Heart right ventricle (tissue), 16 donors: ENCODE measurements around the gene STAT5B. TPM values are rescaled to one million over a fixed set of nuclear protein-coding genes. Genes with fewer than 3 reads are reported as not detected.

Experiments
- ATAC-seq, 8 donors: fragments of 200-7000 bp; cut with Tn5 transposase; one replicate each; pipeline ENCODE4 v1.9.1; 2020; ENCODE audit warnings: mild to moderate bottlenecking in 8 of 8, moderate library complexity in 8 of 8, moderate number of reproducible peaks in 1 of 8
- DNase-seq, 2 donors: peaks; one replicate each; pipeline ENCODE4 v3.0.0-alpha.2; 2020
- H3K27ac ChIP-seq, 10 donors: fragments of 200-600 bp; sonication (generic) in 2 of 10; one replicate each; pipeline versions ENCODE4 v1.5.0 to v1.8.0; 2020 to 2022; ENCODE audit warnings: mild to moderate bottlenecking in 3 of 10
- H3K27me3 ChIP-seq, 7 donors: fragments of 200-600 bp; one replicate each; pipeline ENCODE4 v1.8.0; 2021 to 2022; ENCODE audit warnings: mild to moderate bottlenecking in 2 of 7
- H3K36me3 ChIP-seq, 9 donors: fragments of 200-600 bp; sonication (generic) in 1 of 9; one replicate each; pipeline versions ENCODE4 v1.5.0 to v1.8.0; 2020 to 2022; ENCODE audit warnings: mild to moderate bottlenecking in 2 of 9
- H3K4me1 ChIP-seq, 9 donors: fragments of 200-600 bp; sonication (generic) in 1 of 9; one replicate each; pipeline versions ENCODE4 v1.5.0 to v1.8.0; 2020 to 2022; ENCODE audit warnings: mild to moderate bottlenecking in 4 of 9
- H3K4me3 ChIP-seq, 10 donors: fragments of 200-600 bp; sonication (generic) in 2 of 10; one replicate each; pipeline versions ENCODE4 v1.5.0 to v1.8.0; 2020 to 2022; ENCODE audit warnings: mild to moderate bottlenecking in 7 of 10, moderate library complexity in 2 of 10
- H3K9me3 ChIP-seq, 11 donors: fragments of 200-600 bp in 10 of 11; sonication (generic) in 2 of 11; one replicate each; pipeline versions ENCODE4 v1.5.0 to v1.8.0; 2013 to 2022; ENCODE audit warnings: mild to moderate bottlenecking in 2 of 11, control low read depth in 1 of 11, moderate library complexity in 1 of 11
- CTCF ChIP-seq, 9 donors: fragments of 200-600 bp; sonication (generic) in 2 of 9; IDR thresholded peaks; one replicate each; pipeline versions ENCODE4 v1.5.0 to v1.8.0; 2021 to 2022; ENCODE audit warnings: antibody characterized with exemption in 9 of 9, mild to moderate bottlenecking in 5 of 9, moderate library complexity in 1 of 9
- WGBS, 2 donors: extraction: QIAGEN DNeasy Blood & Tissue Kit; methylation state at CpG; one replicate each; pipeline ENCODE4 v1.1.7; 2013; ENCODE audit warnings: inconsistent platforms in 1 of 2; 5-methylcytosine and 5-hydroxymethylcytosine counted together
- intact Hi-C, 10 donors: fragments of 100-400 bp; cut with DNase I; formaldehyde crosslinking; loops; one replicate each; pipeline versions ENCODE4 v1.11.1 to v1.14.2; 2022
- polyA plus RNA-seq, 2 donors: library from polyadenylated mRNA; stranded (reverse); fragments of 200-250 nt; gene quantifications; one replicate each; pipeline ENCODE4 v1.2.3, GENCODE V29; 2013
- total RNA-seq, 10 donors: library from RNA; stranded (reverse); fragmentation: NEBNext Ultra II Directional in 3 of 10; extraction: Animal tissue kit (Norgen Biotek cat#: 25700) in 3 of 10; gene quantifications; one replicate each; pipeline versions ENCODE4 v1.2.1 to v1.2.4, GENCODE V29; 2021 to 2023
- donor health status: Arrhythmogenic right ventricular cardiomyopathy.
- donor health status: ischemic (EF 13 %, LVEDD 7.1; RV severe dilation, severe dysfunction).
- donor health status: healthy with polysubstance abuse.
- donor health status: DM: no; HTN: yes; CAD: no.
- donor health status: DM: no; HTN: no; CAD: no.
- donor health status: ischemic (EF 25% LVEDD 6.9; RV normal size, moderate dysfunction).
- donor health status: ischemic (EF 25% LVEDD 5.7; RV mildly dilated, moderate dysfunction).
- donor health status: healthy.
- donor health status: DM: yes; HTN: yes; CAD: no.
- donor health status: Ischemic cardiomyopathy.
- donor health status: ischemic (EF 35%, LVEDD 5.7; RV mildly dilated, moderate dysfunction).
- donor health status: nonischemic (EF 11% LVEDD 7.7; RV severe dilation, severe dysfunction).
- donor health status: DM: yes; HTN: yes; CAD: no.
- donor health status: PGD.
- donor health status: ischemic (EF 29% LVEDD 5.4; RV normal size, mild dysfunction).
- donor health status: nonischemic (EF 23%, LVEDD 6.1; RV moderate dilation, normal function).

Gene STAT5B
- total and polyA plus RNA-seq, 12 donors: 14.4 to 34.7 (median 30.1) TPM

DNA sequence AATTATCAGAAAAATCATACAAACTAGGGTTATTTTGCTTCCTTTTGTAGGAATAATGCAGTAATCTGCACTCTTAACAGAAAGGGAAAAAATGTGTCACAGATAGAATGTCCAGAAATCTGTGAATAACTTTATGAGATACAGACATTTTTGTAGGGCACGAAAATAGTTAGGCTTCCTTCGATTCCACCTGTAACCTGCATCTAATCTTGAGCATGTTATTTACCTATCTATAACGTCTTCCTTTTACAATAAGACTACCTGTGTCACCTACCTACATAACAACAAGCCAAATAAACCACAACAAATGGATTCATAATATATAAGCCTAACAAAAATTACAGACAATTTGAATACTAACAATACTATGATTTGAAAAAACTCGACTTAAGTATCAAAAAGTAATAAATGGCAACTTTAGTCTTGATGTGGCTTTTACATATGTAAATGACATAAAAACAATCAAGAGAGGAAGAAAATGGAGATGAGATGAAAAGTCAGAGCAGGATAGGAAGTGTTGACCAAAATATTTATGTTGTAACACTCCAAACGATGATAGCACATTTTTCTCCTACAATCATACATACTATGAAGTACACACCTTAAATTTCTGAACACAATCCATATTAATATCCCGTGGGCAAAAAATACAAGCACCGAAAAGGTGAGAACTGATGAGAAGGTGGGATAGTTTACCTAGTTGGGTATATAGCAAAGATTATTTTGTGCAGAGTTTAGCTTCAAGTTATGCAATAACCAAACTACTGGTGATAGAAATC is 2.5 kb downstream of the STAT5B start:
- WGBS, 2 donors: 83 to 86% methylated on average over 7 of the region's 7 CpGs
- intact Hi-C loops: loop anchor here in 1 of 10 donors (10.0 kb wide), 1 partner anchor 49 kb away; no protein-coding TSS in a partner anchor
- peaks cover 6 to 69% (median 35%) of the 10 kb centered on the region in 9 donors for H3K4me1 ChIP-seq

DNA sequence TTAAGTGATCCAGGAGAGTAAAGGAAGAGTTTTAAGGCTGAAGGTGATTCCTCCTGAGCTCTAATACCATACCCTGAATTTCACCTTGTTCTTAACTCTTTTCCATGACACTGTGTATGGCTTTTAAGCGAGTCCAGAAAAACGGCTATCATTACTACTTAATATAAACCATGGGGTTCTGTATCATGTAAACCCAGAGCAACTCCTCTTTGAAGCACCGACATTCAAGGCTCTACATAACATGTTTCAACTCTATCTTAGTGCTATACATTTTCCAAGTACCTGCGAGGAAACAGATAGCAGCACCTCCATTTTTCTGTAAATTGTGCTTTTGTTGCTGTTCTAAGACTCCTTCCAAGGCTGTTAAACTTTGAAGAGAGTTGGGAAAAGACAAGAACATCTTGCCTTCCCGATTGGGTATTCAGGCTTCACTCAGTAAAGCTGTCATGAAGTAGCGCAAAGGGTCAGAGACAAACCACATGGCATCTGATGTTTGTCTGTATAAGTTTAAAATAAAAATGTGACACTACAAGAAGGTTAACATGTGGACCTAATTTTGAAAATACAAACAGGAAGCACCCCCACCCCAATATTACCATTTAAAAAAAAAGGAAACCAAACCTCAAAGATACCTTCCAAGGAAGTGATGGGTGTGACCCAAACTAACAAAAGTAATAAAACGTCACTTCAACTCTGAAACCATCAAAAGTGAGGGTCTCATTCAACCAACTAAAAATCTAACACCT is 3.9 kb downstream of the STAT5B start:
- no peak overlapping the region for H3K4me3 ChIP-seq
- no peak for ATAC-seq
- no peak for DNase-seq
- H3K27me3 ChIP-seq: no peaks in the 10 kb centered on the region
- H3K9me3 ChIP-seq: no peaks in the 10 kb centered on the region
- H3K36me3 ChIP-seq: no peaks in the 10 kb centered on the region
- peak overlapping the region in 1 of 10 donors; percentile 98 for H3K27ac ChIP-seq
- WGBS, 2 donors: 65 to 69% methylated on average over 7 of the region's 7 CpGs
- intact Hi-C loops: loop anchor here in 1 of 10 donors (10.0 kb wide), 1 partner anchor 48 kb away; no protein-coding TSS in a partner anchor
- peaks cover 6 to 73% (median 33%) of the 10 kb centered on the region in 9 donors for H3K4me1 ChIP-seq
- TF ChIP-seq CTCF (IDR thresholded peaks at IDR 0.05): no peak

More for the DNA sequence above, 2.5 kb downstream of the STAT5B start:
- Histone ChIP-seq H3K27ac (peak overlapping the region in 1 of 10 donors; percentile 98), H3K27me3 (no peaks in the 10 kb centered on the region), H3K4me3 (peak overlapping the region in 1 of 10 donors; percentile 91), H3K36me3 (no peaks in the 10 kb centered on the region), H3K9me3 (no peaks in the 10 kb centered on the region)
- no peak for TF ChIP-seq CTCF (IDR thresholded peaks at IDR 0.05)
- DNase-seq (no peak), ATAC-seq (no peak)

DNA sequence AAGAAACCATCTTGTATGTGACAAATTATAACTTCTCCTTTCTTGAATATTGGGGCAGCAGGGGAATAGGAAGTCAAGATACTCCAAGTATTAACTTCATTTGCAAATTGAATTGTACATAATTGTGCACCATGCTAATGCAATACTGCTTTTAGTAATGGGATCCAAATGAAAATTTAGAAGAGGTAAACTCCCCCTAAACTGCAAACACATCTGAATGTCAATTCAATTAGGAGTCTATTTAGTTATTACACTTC is 4.5 kb downstream of the STAT5B start:
- intact Hi-C loops: loop anchor here in 1 of 10 donors (10.0 kb wide), 1 partner anchor 47 kb away; no protein-coding TSS in a partner anchor
- peaks cover 3 to 73% (median 27%) of the 10 kb centered on the region in 9 donors for H3K4me1 ChIP-seq
- no peaks in the 10 kb centered on the region for H3K36me3 ChIP-seq

More for the DNA sequence above, 4.5 kb downstream of the STAT5B start:
- no peak overlapping the region for H3K4me3 ChIP-seq
- H3K27ac ChIP-seq: peak overlapping the region in 1 of 10 donors; percentile 98
- DNase-seq: no peak
- no peaks in the 10 kb centered on the region for H3K9me3 ChIP-seq
- TF ChIP-seq CTCF (IDR thresholded peaks at IDR 0.05): no peak
- ATAC-seq: no peak
- H3K27me3 ChIP-seq: no peaks in the 10 kb centered on the region
